GM19099 (cell line): Measurements from ENCODE around the gene TMEM135.

ENCODE experiments used
- POLR2A ChIP-seq: IDR thresholded peaks from 3 replicates; pipeline ENCODE4 v1.6.1; 2011; ENCODE audit warnings: low read depth; ENCODE audit not compliant: insufficient read length; ENCODE audit errors: extremely low read depth

The TMEM135 gene

DNA sequence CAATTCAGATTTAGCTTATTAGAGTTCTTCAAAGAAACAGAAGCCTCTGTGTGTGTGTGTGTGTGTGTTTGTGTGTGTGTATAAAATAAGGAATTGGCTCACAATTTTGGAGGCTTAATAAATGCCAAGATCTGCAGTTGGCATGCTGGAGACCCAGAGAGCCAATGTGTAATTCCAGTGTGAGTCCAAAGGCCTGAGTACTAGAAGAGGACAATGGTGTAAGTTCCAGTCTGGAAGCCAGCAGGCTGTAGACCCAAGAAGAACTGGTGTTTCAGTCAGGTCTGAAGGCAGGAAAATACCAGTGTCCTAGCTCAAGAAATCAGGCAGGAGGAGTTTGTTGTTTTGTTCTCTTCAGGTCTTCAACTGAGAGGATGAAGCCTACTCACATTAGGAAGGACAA, 20.0 kb downstream of the TMEM135 start:
- no peak for TF ChIP-seq POLR2A

GRCh38 chr11:87059596-87060390, 22.1 kb downstream of the TMEM135 start:
- no peak for TF ChIP-seq POLR2A

GRCh38 chr11:87061766-87062165, 24.0 kb downstream of the TMEM135 start:
- TF ChIP-seq POLR2A: no peak

GRCh38 chr11:87063982-87064381, 26.2 kb downstream of the TMEM135 start:
- TF ChIP-seq POLR2A: no peak

- TF ChIP-seq POLR2A: no peak
Observed at GRCh38 chr11:87072787-87073186, 35.1 kb downstream of the TMEM135 start.

DNA sequence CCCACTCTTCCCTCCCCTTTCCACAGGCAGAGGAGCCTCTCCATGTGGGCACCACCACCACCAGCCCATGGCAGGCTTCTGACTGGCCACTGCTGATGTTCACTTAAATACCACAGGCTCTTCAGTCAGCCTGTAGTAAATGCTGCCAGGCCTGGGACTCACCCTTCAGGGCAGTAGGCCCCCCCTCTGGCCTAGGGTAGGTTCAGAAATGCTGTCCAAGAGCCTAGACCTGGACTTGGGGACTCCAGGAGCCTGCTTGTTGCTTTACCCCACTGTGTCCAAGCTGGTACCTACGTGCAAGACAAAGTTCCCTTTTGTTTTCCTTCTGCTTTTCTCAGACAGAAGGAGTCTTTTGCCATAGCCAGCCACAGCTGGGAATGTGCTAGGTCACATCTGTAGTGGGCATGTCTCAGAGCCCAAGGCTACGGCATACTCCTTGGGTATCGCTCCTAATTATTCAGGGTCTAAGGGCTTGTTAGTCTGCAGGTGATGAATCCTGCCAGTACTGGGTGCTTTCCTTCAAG, 38.6 kb downstream of the TMEM135 start:
- TF ChIP-seq POLR2A: no peak

DNA sequence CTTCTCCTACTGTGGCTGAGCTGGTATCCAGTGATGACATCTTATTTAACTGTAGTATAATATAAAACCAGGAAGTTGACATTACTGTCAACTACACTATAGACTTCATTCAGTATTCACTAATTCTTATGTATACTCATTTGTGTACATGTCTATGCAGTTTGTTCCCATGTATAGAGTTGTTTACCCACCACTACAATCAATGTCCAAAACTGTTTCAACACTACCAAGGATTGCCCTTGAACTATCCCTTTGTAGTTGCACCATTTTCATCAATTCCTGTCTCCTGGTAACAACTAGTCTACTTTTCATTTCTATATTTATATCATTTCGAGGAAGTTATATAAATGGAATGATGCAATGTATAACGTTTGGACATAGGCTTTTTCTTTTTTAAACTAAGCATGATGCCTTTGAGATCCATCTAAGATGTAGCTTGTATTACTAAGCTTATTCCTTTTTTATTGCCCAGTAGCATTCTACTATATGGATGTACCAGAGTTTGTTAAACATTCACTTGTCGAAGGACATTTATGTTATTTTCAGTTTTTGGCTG, 39.2 kb downstream of the TMEM135 start:
- TF ChIP-seq POLR2A: no peak

DNA sequence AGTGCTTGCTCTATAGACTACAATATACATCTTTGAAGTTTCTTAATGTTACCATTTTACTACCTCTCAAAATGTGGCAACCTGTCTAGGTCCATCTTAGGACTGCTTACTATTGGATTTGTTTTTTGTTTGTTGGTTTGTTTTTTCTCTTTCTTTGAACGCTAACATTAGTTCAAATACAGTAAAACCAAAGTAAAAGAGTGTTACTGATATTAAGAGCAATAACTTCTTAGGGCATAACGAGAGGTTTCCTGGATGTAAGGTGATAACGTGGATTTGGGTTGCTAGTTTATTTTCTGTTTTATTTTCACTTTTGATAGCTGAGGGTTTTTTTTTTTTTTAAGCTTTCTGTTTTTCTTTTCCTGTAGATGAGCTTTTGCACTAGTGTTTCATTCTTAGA, 43.6 kb downstream of the TMEM135 start:
- no peak for TF ChIP-seq POLR2A

- no peak for TF ChIP-seq POLR2A
Observed at GRCh38 chr11:87082590-87082989, 44.9 kb downstream of the TMEM135 start.

GRCh38 chr11:87083029-87083428, 45.3 kb downstream of the TMEM135 start:
- no peak for TF ChIP-seq POLR2A

DNA sequence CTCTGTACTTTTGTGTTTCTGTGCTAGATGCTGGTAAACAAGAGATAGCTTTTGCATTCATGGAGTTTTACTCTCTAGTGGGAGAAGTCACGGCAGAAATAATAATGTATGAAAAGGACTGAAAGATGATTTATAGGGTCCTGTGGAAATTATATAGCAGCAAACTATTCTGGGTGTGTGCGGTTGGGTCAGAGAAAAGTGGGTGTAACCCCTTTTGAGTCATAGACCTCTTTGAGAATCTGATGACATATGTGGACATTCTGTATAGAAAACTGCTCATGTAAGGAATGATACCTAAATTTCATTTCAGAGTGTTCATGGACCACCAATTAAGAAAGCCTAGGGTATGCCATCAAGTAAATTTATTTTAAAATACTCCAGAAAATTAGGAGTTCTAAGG, 54.4 kb downstream of the TMEM135 start:
- TF ChIP-seq POLR2A: no peak

DNA sequence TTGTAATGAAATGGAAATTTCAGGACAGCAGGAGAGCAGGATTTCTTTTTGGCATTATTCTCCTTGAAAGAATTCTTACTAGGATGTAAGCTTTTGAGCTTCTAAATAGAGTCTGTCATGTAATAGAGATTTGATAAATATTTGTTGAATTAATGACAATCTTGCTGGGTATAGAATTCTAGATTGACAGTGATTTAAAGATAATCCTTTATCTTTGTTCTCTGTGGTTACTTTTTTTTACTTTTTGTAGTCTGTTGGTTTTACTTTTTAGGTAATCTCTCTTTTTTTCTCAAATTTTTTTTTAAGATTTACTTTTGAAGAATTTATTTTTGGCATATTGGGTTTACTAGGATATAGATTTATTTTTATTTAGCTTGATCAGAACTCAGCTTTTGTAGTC, 54.8 kb downstream of the TMEM135 start:
- TF ChIP-seq POLR2A: no peak

DNA sequence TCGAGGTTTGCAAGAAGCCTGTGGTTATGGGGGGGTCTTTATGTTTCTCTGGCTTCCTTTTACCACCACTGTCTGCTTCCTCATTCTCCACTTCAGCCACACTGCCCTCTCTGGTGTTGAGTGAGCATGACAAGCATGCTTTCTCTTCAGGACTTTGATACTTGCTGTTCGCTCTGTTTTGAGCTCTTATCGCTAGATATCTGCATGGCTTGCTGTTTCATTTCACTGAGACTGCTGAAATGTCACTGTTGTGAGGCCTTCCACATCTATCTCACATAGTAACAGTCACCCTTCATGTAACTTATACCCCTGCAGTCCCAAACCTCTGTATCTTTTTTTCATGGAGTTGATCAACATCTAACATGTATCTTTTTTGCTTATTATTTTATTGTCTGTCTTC, 59.8 kb downstream of the TMEM135 start:
- TF ChIP-seq POLR2A: no peak

DNA sequence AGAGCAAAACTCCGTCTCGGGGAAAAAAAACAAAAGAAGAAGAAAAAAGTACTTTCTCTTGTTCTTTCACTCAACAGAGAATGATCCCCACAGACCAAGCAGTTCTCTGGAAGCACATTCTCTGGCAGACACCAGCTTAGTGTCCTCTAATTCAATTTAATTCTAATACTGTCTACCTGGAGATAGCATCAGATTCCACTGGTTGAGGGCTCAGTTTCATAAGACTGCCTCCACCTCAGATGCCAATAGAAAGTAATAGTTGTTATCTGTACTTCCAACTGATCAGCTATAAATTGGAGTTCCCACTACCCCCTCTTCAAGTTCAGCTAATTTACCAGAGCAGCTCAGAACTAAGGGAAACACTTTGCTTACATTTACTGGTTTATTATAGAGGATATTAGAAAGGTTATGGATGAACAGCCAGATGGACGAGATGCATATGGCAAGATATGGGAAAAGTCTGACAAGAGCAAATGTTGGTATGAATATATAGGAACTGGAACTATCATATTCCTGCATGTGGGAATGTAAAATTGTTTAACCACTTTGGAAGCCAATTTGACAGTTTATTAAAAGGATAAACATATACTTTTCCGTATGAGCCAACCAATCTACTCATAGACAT, 64.3 kb downstream of the TMEM135 start:
- TF ChIP-seq POLR2A: no peak

GRCh38 chr11:87110443-87111131, 72.9 kb downstream of the TMEM135 start:
- TF ChIP-seq POLR2A: no peak
